22Rv1 (cell line): ENCODE measurements around the gene LMNB1.
"Not testable (repeated sequence)": the region's sequence is repeated elsewhere in the genome, so short reads cannot be mapped to it uniquely, and the experiment has no call there.

Experiments
- H3K27ac ChIP-seq: fragments of 450-650 bp; 2 replicates; pipeline ENCODE4 v1.5.1; 2017
- ZFX ChIP-seq: fragments of 450-650 bp; IDR thresholded peaks from 2 replicates; pipeline ENCODE4 v1.6.1; 2017; ENCODE audit warnings: antibody characterized with exemption, borderline replicate concordance
- TF ChIP-seq, protein P1 (sequence below): fragments of 450-650 bp; IDR thresholded peaks from 2 replicates; pipeline ENCODE4 v1.5.1; 2017; ENCODE audit warnings: mild to moderate bottlenecking

LMNB1 gene

GRCh38 chr5:126847456-126847820, 70.5 kb downstream of the LMNB1 start:
- no peak for TF ChIP-seq ZFX
- TF ChIP-seq, protein P1, sequence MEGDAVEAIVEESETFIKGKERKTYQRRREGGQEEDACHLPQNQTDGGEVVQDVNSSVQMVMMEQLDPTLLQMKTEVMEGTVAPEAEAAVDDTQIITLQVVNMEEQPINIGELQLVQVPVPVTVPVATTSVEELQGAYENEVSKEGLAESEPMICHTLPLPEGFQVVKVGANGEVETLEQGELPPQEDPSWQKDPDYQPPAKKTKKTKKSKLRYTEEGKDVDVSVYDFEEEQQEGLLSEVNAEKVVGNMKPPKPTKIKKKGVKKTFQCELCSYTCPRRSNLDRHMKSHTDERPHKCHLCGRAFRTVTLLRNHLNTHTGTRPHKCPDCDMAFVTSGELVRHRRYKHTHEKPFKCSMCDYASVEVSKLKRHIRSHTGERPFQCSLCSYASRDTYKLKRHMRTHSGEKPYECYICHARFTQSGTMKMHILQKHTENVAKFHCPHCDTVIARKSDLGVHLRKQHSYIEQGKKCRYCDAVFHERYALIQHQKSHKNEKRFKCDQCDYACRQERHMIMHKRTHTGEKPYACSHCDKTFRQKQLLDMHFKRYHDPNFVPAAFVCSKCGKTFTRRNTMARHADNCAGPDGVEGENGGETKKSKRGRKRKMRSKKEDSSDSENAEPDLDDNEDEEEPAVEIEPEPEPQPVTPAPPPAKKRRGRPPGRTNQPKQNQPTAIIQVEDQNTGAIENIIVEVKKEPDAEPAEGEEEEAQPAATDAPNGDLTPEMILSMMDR: no peak
- no peak overlapping the region for H3K27ac ChIP-seq

- no peak for TF ChIP-seq ZFX
- TF ChIP-seq, protein P1: no peak
- no peak overlapping the region for H3K27ac ChIP-seq
Observed at GRCh38 chr5:126847826-126848251, 70.9 kb downstream of the LMNB1 start.

- no peak overlapping the region for H3K27ac ChIP-seq
- TF ChIP-seq ZFX: no peak
- TF ChIP-seq, protein P1: no peak
Observed at GRCh38 chr5:126848253-126848652, 71.3 kb downstream of the LMNB1 start.

- TF ChIP-seq ZFX: no peak
- TF ChIP-seq, protein P1: no peak
- H3K27ac ChIP-seq: no peak overlapping the region
Observed at GRCh38 chr5:126849101-126849678, 72.3 kb downstream of the LMNB1 start.

DNA sequence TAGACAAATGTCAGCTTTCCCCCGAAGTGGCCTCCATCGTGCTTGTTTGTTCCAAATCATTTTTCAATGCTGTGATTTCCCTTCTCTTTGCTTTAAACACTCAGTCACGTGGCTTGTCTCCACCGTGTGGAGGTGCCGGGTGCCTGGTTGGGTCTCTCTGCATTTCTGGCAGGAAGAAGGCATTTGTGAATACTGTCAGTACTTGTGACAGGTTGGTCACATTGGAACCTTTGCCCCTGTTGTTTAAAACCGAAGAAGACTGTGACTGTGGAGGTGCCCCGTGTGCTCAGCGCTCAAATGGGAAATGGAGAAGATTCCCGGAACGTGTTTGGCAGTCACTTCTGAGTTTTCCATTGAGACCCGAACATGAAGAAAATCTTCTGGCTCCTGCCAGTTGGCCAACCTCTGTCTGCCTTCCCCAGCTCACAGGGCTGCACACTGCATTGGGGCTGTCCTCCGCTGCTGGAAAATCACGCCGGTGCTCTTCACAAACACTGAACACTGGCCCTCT, 74.6 kb downstream of the LMNB1 start:
- no peak overlapping the region for H3K27ac ChIP-seq
- no peak for TF ChIP-seq ZFX
- TF ChIP-seq, protein P1: no peak

GRCh38 chr5:126852091-126852571, 75.2 kb downstream of the LMNB1 start:
- no peak overlapping the region for H3K27ac ChIP-seq
- TF ChIP-seq, protein P1: no peak
- no peak for TF ChIP-seq ZFX

- no peak for TF ChIP-seq ZFX
- TF ChIP-seq, protein P1: no peak
- H3K27ac ChIP-seq: no peak overlapping the region
Observed at GRCh38 chr5:126852841-126853271, 75.9 kb downstream of the LMNB1 start.

GRCh38 chr5:126853541-126854307, 76.8 kb downstream of the LMNB1 start:
- not testable (repeated sequence) for H3K27ac ChIP-seq
